Parathyroid adenoma (tissue), 2 donors: ENCODE data around the gene TMEM208.

ENCODE experiments used
- H2AFZ ChIP-seq: fragments of 300-600 bp; sonication (generic); one replicate; pipeline ENCODE4 v1.7.0; 2017; ENCODE audit warnings: antibody characterized with exemption, mild to moderate bottlenecking
- H3K27ac ChIP-seq: fragments of 300-600 bp; sonication (generic); one replicate; pipeline ENCODE4 v1.7.0; 2017
- H3K27me3 ChIP-seq: fragments of 300-600 bp; sonication (generic); one replicate; pipeline ENCODE4 v1.7.0; 2017; ENCODE audit warnings: low read length; ENCODE audit not compliant: control insufficient read depth, insufficient read depth
- H3K36me3 ChIP-seq: fragments of 300-600 bp; sonication (generic); one replicate; pipeline ENCODE4 v1.7.0; 2017; ENCODE audit warnings: low read length; ENCODE audit not compliant: control insufficient read depth, insufficient read depth
- H3K4me1 ChIP-seq: fragments of 300-600 bp; sonication (generic); one replicate; pipeline ENCODE4 v1.7.0; 2017; ENCODE audit warnings: control low read depth
- H3K4me2 ChIP-seq: fragments of 300-600 bp; sonication (generic); one replicate; pipeline ENCODE4 v1.7.0; 2017; ENCODE audit warnings: low read length
- H3K4me3 ChIP-seq: fragments of 300-600 bp; sonication (generic); one replicate; pipeline ENCODE4 v1.7.0; 2017; ENCODE audit warnings: low read depth, low read length
- H3K79me2 ChIP-seq: fragments of 300-600 bp; sonication (generic); one replicate; pipeline ENCODE4 v1.7.0; 2017; ENCODE audit warnings: control low read depth
- H3K9ac ChIP-seq: fragments of 300-600 bp; sonication (generic); one replicate; pipeline ENCODE4 v1.7.0; 2017; ENCODE audit warnings: mild to moderate bottlenecking
- H3K9me3 ChIP-seq: fragments of 300-600 bp; sonication (generic); one replicate; pipeline ENCODE4 v1.7.0; 2017; ENCODE audit warnings: low read length; ENCODE audit not compliant: control insufficient read depth
- CTCF ChIP-seq: fragments of 300-600 bp; sonication (generic); IDR thresholded peaks from one replicate; pipeline ENCODE4 v1.7.0; 2017; ENCODE audit warnings: antibody characterized with exemption, mild to moderate bottlenecking
- donor health status: primary hyperparathyroidism.

Gene TMEM208

DNA sequence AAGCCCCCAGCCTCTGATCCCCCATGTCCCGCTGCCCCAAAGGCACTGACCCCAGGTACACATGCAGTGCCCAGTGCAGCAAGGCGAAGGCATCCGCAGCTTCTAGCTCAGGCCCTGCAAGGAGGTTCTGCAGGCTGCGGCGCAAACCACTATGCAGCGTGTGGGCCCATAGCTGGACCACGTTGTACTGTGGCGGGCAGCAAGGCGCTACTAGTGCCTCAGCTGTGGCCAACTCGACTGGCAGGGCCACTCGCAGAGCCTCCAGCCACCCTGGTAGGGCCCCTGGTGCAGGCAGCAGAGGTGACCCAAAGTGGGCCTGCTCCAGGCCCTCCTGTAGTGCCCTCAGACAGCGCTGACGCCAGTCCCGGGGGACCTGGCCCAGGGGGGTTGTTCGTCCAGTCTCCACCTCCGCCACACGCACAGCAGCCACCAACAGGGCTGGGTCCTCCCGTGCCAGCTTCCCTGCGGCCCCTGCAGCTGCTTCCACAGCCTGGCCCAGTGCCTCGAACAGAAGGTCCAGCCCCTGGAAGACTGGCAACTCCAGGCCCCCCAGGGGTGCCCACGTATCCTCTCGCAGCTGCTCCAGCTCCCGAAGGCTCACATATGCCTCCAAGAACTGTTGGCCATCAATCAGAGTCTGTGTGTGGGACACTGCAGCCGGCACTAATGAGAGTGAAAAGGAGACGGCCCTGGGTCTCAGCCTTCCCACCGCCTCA is 39.6 kb upstream of the TMEM208 start:
- no peak for TF ChIP-seq CTCF
- Histone ChIP-seq H3K36me3 (no peaks in the 10 kb centered on the region), H3K27me3 (no peaks in the 10 kb centered on the region), H3K79me2 (peaks cover 2% of the 10 kb centered on the region), H3K27ac (no peak overlapping the region), H2AFZ (no peak overlapping the region), H3K4me2 (no peak overlapping the region), H3K4me3 (no peak overlapping the region), H3K4me1 (peaks cover 18% of the 10 kb centered on the region), H3K9me3 (no peaks in the 10 kb centered on the region), H3K9ac (no peak overlapping the region)

DNA sequence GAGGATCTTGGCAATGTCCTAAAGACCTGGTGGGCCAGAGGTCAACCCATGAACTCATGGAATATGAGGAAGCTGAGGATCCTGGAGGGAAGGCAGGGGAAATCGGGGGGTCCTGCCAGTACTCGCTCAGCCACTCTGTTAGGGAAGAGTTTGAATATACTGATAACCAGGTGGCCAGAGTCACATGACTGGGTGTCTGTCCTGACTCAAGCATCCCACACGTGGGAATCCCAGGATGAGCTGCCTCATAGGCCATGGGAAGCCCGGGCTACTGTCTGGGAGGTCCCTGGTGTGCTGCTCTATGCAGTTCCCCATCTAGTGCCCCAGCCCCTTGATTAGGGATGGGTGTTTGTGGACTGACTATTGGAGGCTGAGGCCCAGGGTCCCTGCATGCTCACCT is 38.6 kb upstream of the TMEM208 start:
- Histone ChIP-seq H3K4me1 (peaks cover 21% of the 10 kb centered on the region), H3K79me2 (peaks cover 9% of the 10 kb centered on the region), H3K27me3 (no peaks in the 10 kb centered on the region), H3K9ac (no peak overlapping the region), H3K9me3 (no peaks in the 10 kb centered on the region), H3K27ac (no peak overlapping the region), H2AFZ (no peak overlapping the region), H3K4me3 (no peak overlapping the region), H3K36me3 (no peaks in the 10 kb centered on the region), H3K4me2 (no peak overlapping the region)
- no peak for TF ChIP-seq CTCF

DNA sequence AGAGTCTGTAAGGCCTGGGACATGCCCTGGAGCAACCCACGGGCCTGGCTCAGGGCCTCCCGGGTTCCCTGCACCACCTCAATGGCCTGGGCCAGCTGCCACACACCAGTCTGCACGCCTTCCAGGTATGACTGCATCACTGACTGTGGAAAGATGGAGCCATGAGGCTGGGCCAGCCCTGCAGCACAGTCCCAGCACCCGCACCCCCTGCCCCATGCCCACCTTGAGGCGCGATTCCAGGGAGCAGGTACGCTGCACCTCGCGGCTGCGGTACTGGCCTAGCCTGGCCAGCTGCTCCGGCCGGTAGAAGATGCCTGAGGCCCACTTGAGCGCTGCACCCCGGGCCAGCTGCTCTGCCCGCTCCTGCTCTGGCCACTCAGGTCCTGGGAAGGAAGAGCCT is 38.1 kb upstream of the TMEM208 start:
- Histone ChIP-seq H3K4me1 (peaks cover 25% of the 10 kb centered on the region), H3K9me3 (no peaks in the 10 kb centered on the region), H2AFZ (no peak overlapping the region), H3K36me3 (no peaks in the 10 kb centered on the region), H3K79me2 (peaks cover 10% of the 10 kb centered on the region), H3K27me3 (no peaks in the 10 kb centered on the region), H3K9ac (no peak overlapping the region), H3K27ac (no peak overlapping the region), H3K4me2 (no peak overlapping the region), H3K4me3 (no peak overlapping the region)
- no peak for TF ChIP-seq CTCF

DNA sequence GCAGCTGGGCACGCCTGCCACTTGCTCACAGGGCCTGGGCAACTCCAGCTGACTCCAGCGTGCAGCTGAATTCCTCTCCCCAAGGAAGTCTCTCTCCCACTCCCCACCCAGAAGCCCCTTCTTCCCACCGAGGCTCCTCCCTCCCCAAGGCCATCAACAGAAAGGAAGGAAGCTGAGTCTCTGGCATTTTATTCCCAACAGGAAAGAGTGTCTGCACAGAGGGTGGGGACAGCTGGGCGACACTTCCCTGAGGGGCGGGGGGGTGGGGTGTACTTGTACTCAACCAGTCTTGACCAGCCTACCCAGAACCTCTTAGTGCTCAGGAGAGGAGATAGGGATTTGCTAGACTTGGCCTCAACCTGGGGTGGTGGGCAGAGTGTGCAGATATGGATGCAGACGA is 36.9 kb upstream of the TMEM208 start, which contains the start of gene EXOC3L1:
Gene EXOC3L1, minus strand, starts transcription at position 96 of the 400 bp plus-strand sequence. CDS start 460 bp downstream, outside the sequence.
- H3K36me3 ChIP-seq, result no peaks in the 10 kb centered on the region
- H3K27ac ChIP-seq, result no peak within 1 kb of the TSS
- no peak within 1 kb of the TSS for H2AFZ ChIP-seq
- no peak within 1 kb of the TSS for H3K4me3 ChIP-seq
- H3K4me1 ChIP-seq, result peaks cover 20% of the 10 kb centered on the region
- no peaks in the 10 kb centered on the region for H3K9me3 ChIP-seq
- no peak for TF ChIP-seq CTCF
- H3K27me3 ChIP-seq, result no peaks in the 10 kb centered on the region
- no peak within 1 kb of the TSS for H3K9ac ChIP-seq
- H3K79me2 ChIP-seq, result peaks cover 10% of the 10 kb centered on the region
- H3K4me2 ChIP-seq, result no peak within 1 kb of the TSS
